CD4-positive, alpha-beta T cell treated with Interferon alpha-2 for 1 hour (primary cell): ENCODE data around the gene MICAL3.

Source experiments
- DNase-seq, 2 donors: peaks; one replicate each; pipeline ENCODE4 v3.0.0-alpha.2; 2020 to 2022

The MICAL3 gene

GRCh38 chr22:17862646-17863181 is 161.6 kb downstream of the MICAL3 start:
- DNase-seq, result no peak

DNA sequence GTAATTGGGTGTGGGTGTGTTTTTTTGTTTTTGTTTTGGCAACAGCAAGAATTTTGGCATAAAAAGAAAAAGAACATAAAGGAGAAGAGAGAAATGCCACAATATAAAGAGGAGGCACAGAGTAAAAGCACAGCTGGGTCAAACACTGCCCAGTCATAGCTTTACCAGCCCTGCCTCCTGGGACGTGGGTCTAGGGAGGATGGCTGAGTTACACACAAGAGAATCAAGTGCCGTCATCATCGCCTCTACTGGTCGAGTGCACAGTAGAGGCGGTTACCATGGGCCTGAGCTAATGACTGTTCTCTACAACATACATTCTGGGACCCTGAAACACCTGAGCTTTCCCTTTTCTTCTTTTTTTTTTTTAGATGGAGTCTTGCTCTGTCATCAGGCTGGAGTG is 162.5 kb downstream of the MICAL3 start:
- no peak for DNase-seq

- DNase-seq, result no peak
These were observed 164.0 kb downstream of the MICAL3 start for GRCh38 chr22:17860220-17860965.

GRCh38 chr22:17858033-17858432 is 166.3 kb downstream of the MICAL3 start:
- no peak for DNase-seq

DNA sequence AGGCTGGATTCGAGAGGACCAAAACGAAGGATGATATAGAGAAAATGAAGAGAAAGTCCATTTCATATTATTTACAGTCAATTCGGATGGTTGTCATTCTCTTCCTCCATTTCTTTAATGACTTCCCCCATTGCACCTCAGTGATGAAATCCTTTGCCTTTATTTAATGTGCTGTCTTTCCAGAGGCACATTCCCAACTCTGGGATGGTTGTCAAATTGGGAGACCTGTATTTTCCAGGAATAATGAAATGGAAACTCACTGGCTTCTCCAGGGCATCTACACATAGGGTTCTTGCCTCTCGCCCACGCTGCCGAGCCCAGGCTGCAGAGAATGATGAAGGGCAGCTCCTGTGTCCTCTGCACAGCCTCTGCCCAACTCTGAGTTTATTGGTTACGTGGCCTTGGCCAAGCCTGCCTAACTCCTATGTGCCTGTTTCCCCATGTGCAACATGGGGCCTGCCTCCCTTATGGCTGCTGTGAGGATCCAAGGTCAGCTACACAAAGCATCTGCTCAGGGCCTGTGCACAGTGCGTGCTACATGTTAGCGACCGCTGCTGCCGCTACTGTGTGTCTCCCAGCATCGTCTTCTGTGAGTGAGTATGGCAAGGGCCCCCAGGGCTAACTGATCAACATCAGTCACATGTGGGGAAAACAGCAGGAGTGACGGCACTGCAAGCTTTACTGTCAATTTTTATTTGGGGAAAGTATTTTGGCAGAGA is 168.6 kb downstream of the MICAL3 start:
- DNase-seq, result no peak

DNA sequence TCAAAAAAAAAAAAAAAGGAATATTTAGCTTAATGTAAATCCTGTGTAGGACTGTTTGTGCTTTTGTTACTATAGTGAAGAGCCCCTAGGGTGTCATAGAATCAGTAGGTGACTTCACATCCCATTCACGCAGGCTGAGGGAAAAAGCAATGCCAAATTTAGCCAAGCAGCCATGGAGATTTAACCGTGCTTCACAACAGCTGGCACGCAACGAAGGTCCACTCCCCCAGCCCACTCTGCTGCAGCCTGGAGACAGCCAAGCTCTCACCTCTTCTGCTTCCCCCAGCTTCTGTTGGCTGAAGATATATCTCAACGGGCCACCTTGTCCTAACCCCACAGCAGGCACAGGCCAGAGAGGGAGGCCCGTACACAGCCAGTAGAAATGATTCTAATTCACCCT is 171.3 kb downstream of the MICAL3 start:
- DNase-seq, result no peak

DNA sequence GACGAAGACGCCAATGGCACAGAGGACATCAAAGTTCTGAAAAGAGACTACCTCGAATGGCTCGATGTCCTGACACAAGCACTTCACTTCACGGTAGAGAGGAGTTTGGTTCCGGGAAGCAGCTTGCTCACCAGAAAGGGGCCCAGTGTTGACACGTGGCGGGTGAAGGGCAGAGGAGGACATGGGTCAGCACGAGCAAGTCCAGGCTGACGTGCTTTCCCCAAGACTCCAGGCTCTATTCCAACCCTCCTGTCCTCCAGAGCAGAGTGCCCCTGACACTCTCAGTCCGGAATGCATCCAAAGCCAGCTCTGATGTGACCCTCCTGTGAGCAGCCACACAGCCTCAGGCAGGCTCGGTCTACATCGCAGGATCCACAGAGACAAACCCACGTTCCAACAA is 172.6 kb downstream of the MICAL3 start:
- DNase-seq, result no peak

- no peak for DNase-seq
These were observed 176.8 kb downstream of the MICAL3 start for GRCh38 chr22:17847360-17848078.

DNA sequence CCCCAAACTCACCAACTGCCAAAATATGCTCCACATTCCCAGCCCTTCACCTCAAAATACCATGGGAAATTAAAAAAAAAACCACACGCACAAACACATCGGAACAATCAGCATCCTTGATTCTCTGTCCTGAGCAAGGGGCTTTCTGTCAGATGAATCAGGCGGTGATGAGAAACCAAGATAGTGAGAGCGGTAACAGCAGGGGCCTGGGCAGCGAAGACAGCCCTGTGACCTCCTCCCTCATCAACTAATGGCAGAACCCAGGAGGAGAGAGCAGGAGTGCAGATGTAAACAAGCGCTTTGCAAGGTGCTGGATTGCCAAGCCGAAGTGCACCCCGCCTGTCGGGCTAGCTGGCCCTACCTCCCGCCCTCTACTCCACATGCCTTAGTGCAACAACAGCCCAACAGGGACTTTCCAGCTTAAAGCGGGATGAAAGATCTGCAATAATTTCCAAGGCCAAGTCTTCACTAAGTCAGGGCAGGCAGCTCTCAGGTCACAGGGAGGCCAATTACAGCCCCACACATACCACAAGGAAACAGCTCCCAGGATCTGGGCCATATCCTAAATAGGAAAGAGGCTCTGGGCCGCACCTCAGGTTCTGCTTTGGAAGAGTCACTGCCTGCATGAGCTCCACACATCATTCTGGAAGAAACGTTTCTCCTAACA is 177.9 kb downstream of the MICAL3 start:
- DNase-seq, result no peak

DNA sequence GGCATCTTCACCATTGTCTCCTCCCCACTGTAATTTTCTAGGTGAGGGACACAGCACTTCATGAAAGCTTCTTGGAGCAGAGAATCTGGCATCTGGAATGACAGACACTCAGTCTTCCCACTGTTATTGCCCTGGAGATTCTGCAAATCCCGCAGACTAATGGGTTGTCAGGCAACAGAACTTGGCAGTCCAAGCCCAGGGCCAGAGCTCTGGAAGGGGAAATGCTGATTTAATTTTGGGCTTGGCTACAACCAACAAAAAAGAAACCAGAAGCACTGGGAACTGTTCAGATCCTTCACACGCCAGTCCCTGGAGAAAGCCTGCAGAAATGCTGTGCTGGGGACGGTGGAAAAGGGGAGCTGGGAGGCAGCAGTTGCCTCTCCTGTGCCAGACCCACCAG is 178.6 kb downstream of the MICAL3 start:
- DNase-seq, result no peak

GRCh38 chr22:17845327-17845726 is 179.0 kb downstream of the MICAL3 start:
- DNase-seq, result no peak

DNA sequence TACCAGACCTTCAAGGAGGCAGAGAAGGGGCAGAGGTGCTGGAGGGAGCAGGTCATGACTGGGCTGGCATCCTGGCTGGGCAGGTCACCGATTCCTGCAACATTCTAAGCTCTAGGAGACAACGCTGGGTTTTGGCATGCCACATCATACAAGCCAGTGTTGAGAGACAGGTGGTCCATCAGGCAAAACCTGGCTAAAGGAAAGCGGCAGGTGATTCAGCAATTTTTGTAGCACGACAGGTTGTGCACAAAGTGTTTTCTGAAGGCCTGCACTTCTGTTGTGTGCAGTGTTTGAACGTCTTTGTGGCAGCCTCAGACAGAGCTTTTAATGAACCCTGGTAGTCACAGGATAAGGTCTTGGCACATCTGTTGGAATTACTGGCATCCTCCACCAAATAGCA is 180.2 kb downstream of the MICAL3 start:
- DNase-seq, result no peak

DNA sequence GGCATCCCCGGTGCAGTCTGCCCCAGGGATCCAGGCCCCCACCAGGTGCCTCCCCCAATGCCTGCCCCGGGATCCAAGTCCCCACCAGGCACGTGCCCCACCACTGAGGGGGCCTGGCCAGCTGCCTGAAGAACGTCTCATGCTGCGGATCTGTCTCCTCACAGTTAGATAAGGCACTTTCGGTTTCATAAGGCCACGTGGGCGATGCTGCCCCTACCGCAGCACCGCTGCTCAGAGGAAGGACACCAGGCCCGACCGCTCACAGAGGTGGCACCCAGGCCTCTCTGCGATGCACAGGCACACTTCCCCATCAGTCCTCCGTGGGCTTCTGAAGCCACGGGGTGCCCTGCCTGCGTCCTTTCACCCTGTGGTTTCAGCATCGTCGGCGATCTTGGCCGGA is 182.0 kb downstream of the MICAL3 start:
- DNase-seq, result peak; percentile 37 to 66

DNA sequence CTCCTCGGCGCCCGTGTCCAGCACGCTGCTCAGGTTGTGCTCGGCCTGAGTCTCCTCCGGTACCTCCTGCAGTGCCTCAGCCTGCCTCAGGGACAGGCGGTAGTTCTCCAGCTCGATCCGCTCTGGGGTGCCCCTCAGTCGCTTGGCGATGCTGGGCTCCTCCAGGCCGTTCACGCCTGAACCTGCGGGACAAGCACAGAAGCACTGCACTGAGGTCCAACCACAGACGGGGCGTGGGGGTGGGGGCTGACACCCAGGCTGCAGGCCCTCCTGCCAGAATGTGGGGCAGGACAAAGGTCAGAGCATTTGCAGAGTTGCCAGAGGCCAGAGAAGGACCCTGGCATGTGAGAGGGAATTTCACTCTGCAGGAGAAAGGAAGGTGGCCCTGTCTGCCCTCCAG is 182.5 kb downstream of the MICAL3 start:
- no peak for DNase-seq

DNA sequence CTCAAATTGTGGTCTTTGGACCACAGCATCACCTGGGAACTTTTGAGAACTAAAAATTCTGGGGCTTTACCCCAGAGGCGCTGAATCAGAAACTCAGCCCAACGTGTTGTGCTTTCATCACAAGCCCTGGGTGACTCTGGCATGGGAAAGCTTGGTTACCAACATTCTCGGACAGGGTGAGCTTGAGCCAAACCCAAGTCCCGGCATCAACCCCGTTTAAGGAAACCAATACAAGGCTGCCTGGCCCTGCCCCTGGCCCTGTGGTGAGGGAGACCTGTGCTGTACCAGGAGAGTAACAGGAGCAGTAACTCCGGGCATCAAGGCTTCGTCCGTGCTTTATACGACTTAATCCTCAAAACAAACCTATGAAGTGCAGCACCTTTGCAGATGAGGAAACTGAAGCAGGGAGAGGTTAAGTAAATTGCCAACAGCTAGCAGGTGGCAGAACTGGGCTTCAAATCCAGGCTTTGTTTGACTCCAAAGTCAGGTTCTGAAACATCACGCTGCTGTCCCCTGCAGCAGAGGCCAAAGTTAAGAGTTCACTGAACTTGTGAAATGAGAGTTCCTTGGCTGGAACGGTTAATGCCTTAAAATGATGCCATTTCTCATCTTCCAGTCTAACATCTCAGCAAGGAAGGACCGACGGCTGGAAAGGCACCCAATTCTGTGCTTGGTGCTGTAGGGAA is 186.0 kb downstream of the MICAL3 start:
- no peak for DNase-seq

- no peak for DNase-seq
These were observed 187.2 kb downstream of the MICAL3 start for GRCh38 chr22:17836992-17837742.

GRCh38 chr22:17835256-17835655 is 189.1 kb downstream of the MICAL3 start:
- DNase-seq, result no peak

DNA sequence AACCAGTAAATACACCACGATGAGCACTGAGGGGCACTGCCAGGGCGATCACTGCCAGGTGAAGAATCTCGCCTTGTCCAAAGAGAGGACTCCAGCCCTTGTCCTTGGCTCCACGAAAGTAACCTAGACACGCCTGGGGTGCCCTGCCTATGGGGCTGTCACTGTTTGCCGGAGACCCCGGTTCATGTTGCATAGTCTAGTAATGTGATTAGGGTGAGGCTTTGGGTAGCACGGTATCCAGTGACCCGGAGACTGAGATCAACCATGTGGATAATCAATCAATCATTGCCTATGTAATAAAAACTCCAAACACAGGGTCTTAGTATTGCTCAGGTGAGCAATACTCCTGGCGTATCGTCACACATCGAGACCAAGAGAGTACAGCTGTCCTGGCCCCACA is 190.9 kb downstream of the MICAL3 start:
- DNase-seq, result no peak

GRCh38 chr22:17832665-17833064 is 191.7 kb downstream of the MICAL3 start:
- DNase-seq, result no peak

DNA sequence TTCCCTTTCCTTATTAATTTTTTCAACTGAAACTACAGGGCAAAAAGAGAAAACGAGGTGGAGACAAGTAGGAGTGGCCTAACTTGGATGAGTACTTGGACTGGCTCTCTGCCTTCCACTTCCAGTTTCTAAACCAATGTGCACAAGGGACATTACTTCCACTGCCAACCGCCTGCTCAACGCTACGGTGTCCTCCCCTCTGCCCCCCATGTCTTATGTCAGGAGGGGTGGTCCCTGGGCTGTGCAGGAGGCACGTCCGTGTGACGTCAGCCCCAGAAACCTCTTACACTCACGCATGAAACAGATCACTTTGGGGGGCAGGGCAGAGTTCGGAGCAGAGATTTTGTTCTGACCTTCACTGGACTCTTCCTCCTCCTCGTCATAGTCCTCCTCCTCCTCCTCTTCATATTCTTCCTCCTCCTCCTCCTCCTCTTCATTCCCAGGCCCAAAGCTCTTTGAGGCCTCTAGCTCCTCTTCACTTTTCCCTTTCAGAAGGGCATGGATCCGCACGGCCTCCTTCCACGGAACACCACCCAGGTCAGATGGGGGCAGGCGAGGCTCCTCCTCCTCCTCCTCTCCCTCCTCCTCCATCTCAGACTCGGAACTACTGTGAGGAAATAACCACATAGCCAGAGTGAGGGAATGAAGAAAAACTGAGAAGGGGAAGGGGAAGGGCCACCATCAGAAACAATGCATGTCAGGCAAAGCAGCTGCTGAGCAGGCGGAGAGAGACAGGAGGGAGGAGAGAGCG is 192.7 kb downstream of the MICAL3 start:
- DNase-seq, result no peak
